ENCODE data around the gene OPCML.

The OPCML gene

DNA sequence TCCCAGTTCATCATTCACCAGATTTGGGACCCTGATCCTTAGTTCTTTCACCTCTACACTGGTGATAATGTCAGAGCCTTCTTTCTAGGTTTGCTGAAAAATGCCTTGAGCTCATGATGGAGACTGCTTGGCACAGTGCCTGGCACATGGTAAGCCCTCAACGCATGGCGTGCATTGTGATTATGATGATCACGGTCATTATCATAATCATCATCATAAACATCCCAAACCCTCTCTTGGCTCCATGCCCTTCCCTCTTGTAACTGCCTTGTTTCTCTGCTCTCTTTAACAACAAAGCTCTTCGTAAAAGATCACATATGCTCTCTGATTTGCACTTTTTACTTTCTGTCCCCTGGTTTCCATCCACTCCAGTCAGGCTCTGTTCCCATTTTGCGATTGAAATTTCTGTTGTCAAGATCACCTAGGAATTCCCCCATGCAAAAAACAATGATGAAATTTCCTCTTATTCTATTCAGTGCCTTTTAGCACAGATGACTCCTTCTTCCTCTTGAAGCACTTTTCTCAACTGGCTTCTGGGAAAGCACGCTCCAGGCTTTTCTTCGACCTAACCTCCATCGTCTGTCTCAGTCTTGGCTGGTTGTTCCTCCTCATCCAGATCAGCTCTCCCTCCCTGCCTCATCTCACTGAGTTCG is 479.1 kb downstream of the OPCML start:
- no peaks in the 10 kb centered on the region for H3F3A ChIP-seq (ENCODE audit: control insufficient read depth, insufficient read depth)
- H3K4me2 ChIP-seq (ENCODE audit: low read length) = no peak overlapping the region
- H3K9me3 ChIP-seq (ENCODE audit: control insufficient read depth, insufficient read depth, low read length) = no peaks in the 10 kb centered on the region
- no peak overlapping the region for H3K27ac ChIP-seq (ENCODE audit: low read depth, low read length)
- H3K4me3 ChIP-seq (ENCODE audit: low read length) = no peak overlapping the region
- no peaks in the 10 kb centered on the region for H4K20me1 ChIP-seq (ENCODE audit: control insufficient read depth, insufficient read depth, low read depth, low read length)
- H3K27me3 ChIP-seq (ENCODE audit: control insufficient read depth, low read length) = no peaks in the 10 kb centered on the region
- TF ChIP-seq, protein P1, sequence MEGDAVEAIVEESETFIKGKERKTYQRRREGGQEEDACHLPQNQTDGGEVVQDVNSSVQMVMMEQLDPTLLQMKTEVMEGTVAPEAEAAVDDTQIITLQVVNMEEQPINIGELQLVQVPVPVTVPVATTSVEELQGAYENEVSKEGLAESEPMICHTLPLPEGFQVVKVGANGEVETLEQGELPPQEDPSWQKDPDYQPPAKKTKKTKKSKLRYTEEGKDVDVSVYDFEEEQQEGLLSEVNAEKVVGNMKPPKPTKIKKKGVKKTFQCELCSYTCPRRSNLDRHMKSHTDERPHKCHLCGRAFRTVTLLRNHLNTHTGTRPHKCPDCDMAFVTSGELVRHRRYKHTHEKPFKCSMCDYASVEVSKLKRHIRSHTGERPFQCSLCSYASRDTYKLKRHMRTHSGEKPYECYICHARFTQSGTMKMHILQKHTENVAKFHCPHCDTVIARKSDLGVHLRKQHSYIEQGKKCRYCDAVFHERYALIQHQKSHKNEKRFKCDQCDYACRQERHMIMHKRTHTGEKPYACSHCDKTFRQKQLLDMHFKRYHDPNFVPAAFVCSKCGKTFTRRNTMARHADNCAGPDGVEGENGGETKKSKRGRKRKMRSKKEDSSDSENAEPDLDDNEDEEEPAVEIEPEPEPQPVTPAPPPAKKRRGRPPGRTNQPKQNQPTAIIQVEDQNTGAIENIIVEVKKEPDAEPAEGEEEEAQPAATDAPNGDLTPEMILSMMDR (IDR thresholded peaks at IDR 0.05; ENCODE audit: low read depth, low read length, poor library complexity, severe bottlenecking) = no peak
- TF ChIP-seq EZH2phosphoT487 (IDR thresholded peaks at IDR 0.05; ENCODE audit: borderline replicate concordance, low read length) = no peak
- no peaks in the 10 kb centered on the region for H3K36me3 ChIP-seq (ENCODE audit: control insufficient read depth, low read length)
- H3K4me1 ChIP-seq (ENCODE audit: control insufficient read depth, low read length) = no peaks in the 10 kb centered on the region
- no peaks in the 10 kb centered on the region for H3K9me2 ChIP-seq (replicated peaks; ENCODE audit: control insufficient read depth, low read length)
- no peaks in the 10 kb centered on the region for H3K79me2 ChIP-seq (ENCODE audit: control insufficient read depth, low read length)

DNA sequence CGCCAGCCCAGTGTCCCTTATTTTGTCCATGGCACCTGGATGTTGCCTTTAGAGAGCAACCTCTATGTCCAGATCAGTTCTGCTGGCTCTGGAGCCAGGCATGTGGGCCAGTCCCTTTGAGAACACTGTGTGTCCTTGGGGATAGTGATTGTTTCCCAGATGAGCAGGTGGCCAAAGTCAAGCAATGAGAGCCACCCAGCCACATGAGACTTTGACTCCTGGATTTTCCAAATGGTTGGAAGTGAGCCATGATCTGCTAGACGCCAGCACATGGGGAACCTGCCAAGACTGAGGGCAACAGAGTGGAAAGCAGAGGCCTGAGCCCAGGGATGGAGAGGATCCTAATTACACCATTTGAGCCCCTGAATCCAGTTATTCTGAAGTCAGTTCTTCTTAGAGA is 479.8 kb downstream of the OPCML start:
- H3K27ac ChIP-seq (ENCODE audit: low read depth, low read length) = no peak overlapping the region
- H3K9me3 ChIP-seq (ENCODE audit: control insufficient read depth, insufficient read depth, low read length) = no peaks in the 10 kb centered on the region
- H3K9me2 ChIP-seq (replicated peaks; ENCODE audit: control insufficient read depth, low read length) = no peaks in the 10 kb centered on the region
- H3K27me3 ChIP-seq (ENCODE audit: control insufficient read depth, low read length) = no peaks in the 10 kb centered on the region
- no peaks in the 10 kb centered on the region for H3K4me1 ChIP-seq (ENCODE audit: control insufficient read depth, low read length)
- H3F3A ChIP-seq (ENCODE audit: control insufficient read depth, insufficient read depth) = no peaks in the 10 kb centered on the region
- no peaks in the 10 kb centered on the region for H3K79me2 ChIP-seq (ENCODE audit: control insufficient read depth, low read length)
- H3K36me3 ChIP-seq (ENCODE audit: control insufficient read depth, low read length) = no peaks in the 10 kb centered on the region
- TF ChIP-seq, protein P1 (IDR thresholded peaks at IDR 0.05; ENCODE audit: low read depth, low read length, poor library complexity, severe bottlenecking) = no peak
- no peak for TF ChIP-seq EZH2phosphoT487 (IDR thresholded peaks at IDR 0.05; ENCODE audit: borderline replicate concordance, low read length)
- no peak overlapping the region for H3K4me2 ChIP-seq (ENCODE audit: low read length)
- no peak overlapping the region for H3K4me3 ChIP-seq (ENCODE audit: low read length)
- no peaks in the 10 kb centered on the region for H4K20me1 ChIP-seq (ENCODE audit: control insufficient read depth, insufficient read depth, low read depth, low read length)

DNA sequence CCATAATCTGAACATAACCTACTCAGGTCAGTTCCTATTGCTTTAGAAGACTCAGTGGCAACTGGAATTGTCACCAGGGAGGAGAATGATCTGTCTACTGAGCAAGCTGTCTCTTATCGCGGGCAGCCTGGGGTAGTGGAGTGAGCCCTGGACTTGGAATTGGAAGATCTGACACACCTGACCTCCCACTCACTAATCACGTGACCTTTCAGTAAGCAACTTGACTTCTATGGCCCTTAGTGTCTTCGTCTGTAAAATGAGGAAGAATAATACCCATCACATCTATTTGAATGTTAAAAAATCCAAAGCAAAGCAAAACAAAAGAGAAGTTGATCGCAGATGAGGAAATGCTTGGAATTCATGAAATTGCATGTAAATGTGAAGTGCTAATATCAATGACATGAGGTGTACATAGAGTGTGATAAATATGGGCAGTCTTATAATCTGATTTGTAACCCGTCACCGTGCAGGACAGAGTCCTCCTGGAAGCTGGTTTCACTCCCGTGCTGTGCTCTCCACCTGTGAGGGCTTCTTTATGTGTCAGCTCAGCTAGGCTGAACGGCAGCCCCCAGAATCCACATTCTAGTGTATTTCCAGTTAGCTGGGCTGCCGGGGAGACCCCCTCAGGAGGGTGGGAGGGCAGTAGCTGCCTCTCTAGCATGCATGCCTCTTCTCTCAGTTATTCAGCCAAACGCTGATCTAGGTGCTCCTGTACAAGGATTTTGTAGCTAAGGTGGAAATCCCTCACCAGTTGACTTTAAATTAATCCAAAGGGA is 482.9 kb downstream of the OPCML start:
- H3K27ac ChIP-seq (ENCODE audit: low read depth, low read length) = no peak overlapping the region
- H3K4me2 ChIP-seq (ENCODE audit: low read length) = no peak overlapping the region
- no peaks in the 10 kb centered on the region for H3K4me1 ChIP-seq (ENCODE audit: control insufficient read depth, low read length)
- TF ChIP-seq, protein P1 (IDR thresholded peaks at IDR 0.05; ENCODE audit: low read depth, low read length, poor library complexity, severe bottlenecking) = no peak
- no peak for TF ChIP-seq EZH2phosphoT487 (IDR thresholded peaks at IDR 0.05; ENCODE audit: borderline replicate concordance, low read length)
- no peaks in the 10 kb centered on the region for H3F3A ChIP-seq (ENCODE audit: control insufficient read depth, insufficient read depth)
- H3K27me3 ChIP-seq (ENCODE audit: control insufficient read depth, low read length) = no peaks in the 10 kb centered on the region
- H3K36me3 ChIP-seq (ENCODE audit: control insufficient read depth, low read length) = no peaks in the 10 kb centered on the region
- no peaks in the 10 kb centered on the region for H3K9me2 ChIP-seq (replicated peaks; ENCODE audit: control insufficient read depth, low read length)
- no peak overlapping the region for H3K4me3 ChIP-seq (ENCODE audit: low read length)
- no peaks in the 10 kb centered on the region for H3K9me3 ChIP-seq (ENCODE audit: control insufficient read depth, insufficient read depth, low read length)
- no peaks in the 10 kb centered on the region for H3K79me2 ChIP-seq (ENCODE audit: control insufficient read depth, low read length)
- H4K20me1 ChIP-seq (ENCODE audit: control insufficient read depth, insufficient read depth, low read depth, low read length) = no peaks in the 10 kb centered on the region

Measured in DOHH2 (cell line).